Uterus (tissue), 2 donors: ENCODE measurements around the gene COL6A3.

ENCODE experiments used
- POLR2A ChIP-seq, 2 donors: fragments of 450-650 bp; IDR thresholded peaks; one replicate each; pipeline ENCODE4 v1.6.1; 2016; ENCODE audit warnings: antibody characterized with exemption in 2 of 2, mild to moderate bottlenecking in 1 of 2, moderate library complexity in 1 of 2
- TF ChIP-seq, protein P1 (sequence below), 4 experiments: fragments of 200-600 bp in 2 of 4; fragments of 450-650 bp in 2 of 4; sonication (generic) in 2 of 4; IDR thresholded peaks; one replicate each; pipeline ENCODE4 v1.5.1; 2016 to 2019; ENCODE audit warnings: antibody characterized with exemption in 4 of 4, mild to moderate bottlenecking in 2 of 4, moderate library complexity in 1 of 4

DNA sequence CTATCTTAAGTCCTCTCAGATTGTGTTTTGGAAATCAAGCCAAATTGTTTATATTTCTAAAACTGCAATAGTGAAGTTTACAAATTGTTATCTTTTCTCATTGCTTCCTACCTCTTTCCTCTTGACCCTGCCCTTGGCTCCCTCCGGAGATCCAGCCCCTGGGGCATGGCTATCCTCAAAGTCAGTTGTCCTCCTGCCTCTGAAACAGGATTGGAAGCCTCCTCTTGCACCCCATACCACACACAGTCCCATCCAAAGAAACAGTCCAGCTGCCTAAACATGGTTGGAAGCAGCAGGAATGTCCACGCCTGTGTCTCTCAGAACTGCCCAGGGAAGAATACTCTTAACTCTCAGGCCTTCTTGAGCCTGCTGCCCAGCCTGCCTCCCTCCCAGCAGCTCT lies 30.1 kb upstream of the COL6A3 start:
- TF ChIP-seq, protein P1, sequence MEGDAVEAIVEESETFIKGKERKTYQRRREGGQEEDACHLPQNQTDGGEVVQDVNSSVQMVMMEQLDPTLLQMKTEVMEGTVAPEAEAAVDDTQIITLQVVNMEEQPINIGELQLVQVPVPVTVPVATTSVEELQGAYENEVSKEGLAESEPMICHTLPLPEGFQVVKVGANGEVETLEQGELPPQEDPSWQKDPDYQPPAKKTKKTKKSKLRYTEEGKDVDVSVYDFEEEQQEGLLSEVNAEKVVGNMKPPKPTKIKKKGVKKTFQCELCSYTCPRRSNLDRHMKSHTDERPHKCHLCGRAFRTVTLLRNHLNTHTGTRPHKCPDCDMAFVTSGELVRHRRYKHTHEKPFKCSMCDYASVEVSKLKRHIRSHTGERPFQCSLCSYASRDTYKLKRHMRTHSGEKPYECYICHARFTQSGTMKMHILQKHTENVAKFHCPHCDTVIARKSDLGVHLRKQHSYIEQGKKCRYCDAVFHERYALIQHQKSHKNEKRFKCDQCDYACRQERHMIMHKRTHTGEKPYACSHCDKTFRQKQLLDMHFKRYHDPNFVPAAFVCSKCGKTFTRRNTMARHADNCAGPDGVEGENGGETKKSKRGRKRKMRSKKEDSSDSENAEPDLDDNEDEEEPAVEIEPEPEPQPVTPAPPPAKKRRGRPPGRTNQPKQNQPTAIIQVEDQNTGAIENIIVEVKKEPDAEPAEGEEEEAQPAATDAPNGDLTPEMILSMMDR (IDR thresholded peaks at IDR 0.05) = no peak
- TF ChIP-seq POLR2A (IDR thresholded peaks at IDR 0.05) = no peak
